IMR-90 (cell line): ENCODE results near the gene CFP. TPM values are rescaled to one million over a fixed set of nuclear protein-coding genes. Genes with fewer than 3 reads are reported as not detected.

Experiments
- ATAC-seq: fragments of 200-7000 bp; cut with Tn5 transposase; 2 replicates; pipeline ENCODE4 v1.9.1; 2020; ENCODE audit warnings: low read depth, mild to moderate bottlenecking, moderate library complexity
- BruUV-seq: library from RNA; stranded (reverse); fragments of 400-500 nt; replicated peaks from 2 replicates; lab custom pipeline; 2021; lab: Mats Ljungman, UMichigan
- CTCF ChIA-PET: fragments of 300-600 bp; formaldehyde crosslinking; extraction: SDS; loops from one replicate; lab custom pipeline; 2021; ENCODE audit warnings: antibody characterized with exemption; lab: Yijun Ruan, JAX
- POLR2A ChIA-PET: fragments of 300-600 bp; sonication (Branson Sonifier 250); formaldehyde crosslinking; loops from one replicate; lab custom pipeline; 2022; ENCODE audit warnings: antibody characterized with exemption; ENCODE audit not compliant: unreplicated experiment; lab: Charles Lee
- DNase-seq: peaks from one replicate; pipeline ENCODE4 v3.0.0; 2013
- H2AFZ ChIP-seq: replicated peaks from 2 replicates; pipeline ENCODE3; 2013; ENCODE audit warnings: low read length, mild to moderate bottlenecking; ENCODE audit not compliant: poor library complexity
- H2AK5ac ChIP-seq: 2 replicates; pipeline ENCODE4 v1.6.1; 2013; ENCODE audit warnings: low read depth, low read length, inconsistent platforms
- H2AK9ac ChIP-seq: replicated peaks from 2 replicates; pipeline ENCODE3; 2013; ENCODE audit warnings: mild to moderate bottlenecking, low read depth, low read length, moderate library complexity; ENCODE audit not compliant: poor library complexity
- H2BK120ac ChIP-seq: 2 replicates; pipeline ENCODE4 v1.6.1; 2013; ENCODE audit warnings: low read depth, low read length, inconsistent platforms
- H2BK15ac ChIP-seq: 3 replicates; pipeline ENCODE4 v1.6.1; 2013; ENCODE audit warnings: low read depth, low read length, inconsistent platforms
- H2BK20ac ChIP-seq: 2 replicates; pipeline ENCODE4 v1.6.1; 2013; ENCODE audit warnings: low read depth, mild to moderate bottlenecking, inconsistent platforms, low read length, moderate library complexity
- H2BK5ac ChIP-seq: 2 replicates; pipeline ENCODE4 v1.6.1; 2013; ENCODE audit warnings: mild to moderate bottlenecking, low read depth, low read length, inconsistent platforms; ENCODE audit not compliant: poor library complexity, severe bottlenecking
- H3K14ac ChIP-seq: replicated peaks from 2 replicates; pipeline ENCODE4 v1.6.1; 2013; ENCODE audit warnings: low read depth, low read length, inconsistent platforms
- H3K18ac ChIP-seq: 2 replicates; pipeline ENCODE4 v1.6.1; 2013; ENCODE audit warnings: low read depth, low read length, control low read depth
- H3K23ac ChIP-seq: 2 replicates; pipeline ENCODE4 v1.6.1; 2013; ENCODE audit warnings: low read depth, low read length, inconsistent platforms
- H3K27ac ChIP-seq: 2 replicates; pipeline ENCODE4 v1.5.1; 2013; ENCODE audit warnings: mild to moderate bottlenecking, control low read depth, low read length; ENCODE audit not compliant: insufficient read depth
- H3K27me3 ChIP-seq: 2 replicates; pipeline ENCODE4 v1.6.1; 2013; ENCODE audit warnings: low read length; ENCODE audit not compliant: control insufficient read depth, insufficient read depth
- H3K36me3 ChIP-seq: 2 replicates; pipeline ENCODE4 v1.6.1; 2013; ENCODE audit warnings: low read length, mixed read lengths; ENCODE audit not compliant: control insufficient read depth, insufficient read depth
- H3K4ac ChIP-seq: 2 replicates; pipeline ENCODE4 v1.6.1; 2013; ENCODE audit warnings: low read depth, low read length, inconsistent platforms
- H3K4me1 ChIP-seq: 2 replicates; pipeline ENCODE4 v1.6.1; 2013; ENCODE audit warnings: low read length, mixed read lengths; ENCODE audit not compliant: control insufficient read depth, insufficient read depth
- H3K4me2 ChIP-seq: 2 replicates; pipeline ENCODE4 v1.6.1; 2013; ENCODE audit warnings: low read depth, mild to moderate bottlenecking, control low read depth, low read length, moderate library complexity
- H3K4me3 ChIP-seq: 2 replicates; pipeline ENCODE4 v1.5.1; 2013; ENCODE audit warnings: low read depth, mild to moderate bottlenecking, control low read depth, low read length, moderate library complexity; ENCODE audit not compliant: insufficient read depth
- H3K56ac ChIP-seq: 2 replicates; pipeline ENCODE4 v1.6.1; 2013; ENCODE audit warnings: low read length, inconsistent platforms; ENCODE audit not compliant: insufficient read depth; ENCODE audit errors: extremely low read depth
- H3K79me1 ChIP-seq, 2 experiments: 2 replicates each; pipeline ENCODE4 v1.6.1; 2013; ENCODE audit warnings: low read length in 2 of 2, inconsistent platforms in 1 of 2, low read depth in 1 of 2
- H3K9ac ChIP-seq: 2 replicates; pipeline ENCODE4 v1.6.1; 2013; ENCODE audit warnings: low read depth, low read length, control low read depth
- H3K9me1 ChIP-seq: 2 replicates; pipeline ENCODE4 v1.6.1; 2013; ENCODE audit warnings: low read length, inconsistent platforms; ENCODE audit not compliant: insufficient read depth
- H3K9me3 ChIP-seq: 2 replicates; pipeline ENCODE4 v1.6.1; 2013; ENCODE audit warnings: low read length; ENCODE audit not compliant: control insufficient read depth, insufficient read depth
- H4K20me1 ChIP-seq: 2 replicates; pipeline ENCODE4 v1.6.1; 2013; ENCODE audit warnings: low read length, inconsistent platforms; ENCODE audit not compliant: insufficient read depth
- H4K5ac ChIP-seq: 2 replicates; pipeline ENCODE4 v1.6.1; 2013; ENCODE audit warnings: mild to moderate bottlenecking, low read depth, low read length, control low read depth
- H4K8ac ChIP-seq, 2 experiments: 2 replicates each; pipeline ENCODE4 v1.6.1; 2013; ENCODE audit warnings: low read depth in 2 of 2, low read length in 2 of 2, control low read depth in 1 of 2, inconsistent platforms in 1 of 2
- H4K91ac ChIP-seq: 2 replicates; pipeline ENCODE4 v1.6.1; 2013; ENCODE audit warnings: low read depth, low read length, inconsistent platforms; ENCODE audit not compliant: insufficient read depth
- CEBPB ChIP-seq: IDR thresholded peaks from 2 replicates; pipeline ENCODE4 v1.6.1; 2012; ENCODE audit warnings: low read depth, low read length, improper control_type of control experiment
- RCOR1 ChIP-seq: IDR thresholded peaks from 2 replicates; pipeline ENCODE4 v1.6.1; 2012; ENCODE audit warnings: mild to moderate bottlenecking, low read length, improper control_type of control experiment; ENCODE audit not compliant: insufficient replicate concordance
- WGBS, 2 experiments: methylation state at CpG; one replicate each; pipeline versions ENCODE4 v1.1.5 to v1.1.7; 2013; ENCODE audit warnings: missing lambda C conversion rate in 2 of 2; ENCODE audit not compliant: insufficient read length in 1 of 2; ENCODE audit errors: extremely low coverage in 2 of 2; 5-methylcytosine and 5-hydroxymethylcytosine counted together
- dilution Hi-C: fragments of 300-500 bp; cut with HindIII; formaldehyde crosslinking; loops from one replicate; pipeline ENCODE4 v1.14.3; 2018; ENCODE audit warnings: low sequenced_read_pairs; ENCODE audit not compliant: unreplicated experiment
- in situ Hi-C: fragments of 300-500 bp; cut with MboI; formaldehyde crosslinking; loops from 3 replicates; pipeline ENCODE4 v1.14.3; 2019; ENCODE audit warnings: low sequenced_read_pairs, inconsistent platforms, mixed read lengths
- intact Hi-C: fragments of 100-400 bp; cut with micrococcal nuclease; formaldehyde crosslinking; loops from 2 replicates; pipeline ENCODE4 v1.10.0; 2022
- polyA plus RNA-seq, 3 experiments: library from polyadenylated mRNA; depleted of rRNA; stranded (reverse); fragments of >200 nt; gene quantifications; 2 replicates each; pipeline ENCODE4 v1.2.3, GENCODE V29; 2012; ENCODE audit warnings: low replicate concordance in 1 of 3
- total RNA-seq: library from RNA; depleted of rRNA; stranded (reverse); fragments of >200 nt; gene quantifications from 2 replicates; pipeline ENCODE4 v1.2.3, GENCODE V29; 2012
- TF ChIP-seq, protein P1 (sequence below): fragments of 150-350 bp; IDR thresholded peaks from 2 replicates; pipeline ENCODE4 v1.6.1; 2016; ENCODE audit warnings: low read depth, mild to moderate bottlenecking, low read length, moderate library complexity, borderline replicate concordance

Gene CFP
- total and polyA plus RNA-seq, 2 of the 4 experiments (the other 2 are of a cell fraction) = under 0.01 to 0.14 TPM

DNA sequence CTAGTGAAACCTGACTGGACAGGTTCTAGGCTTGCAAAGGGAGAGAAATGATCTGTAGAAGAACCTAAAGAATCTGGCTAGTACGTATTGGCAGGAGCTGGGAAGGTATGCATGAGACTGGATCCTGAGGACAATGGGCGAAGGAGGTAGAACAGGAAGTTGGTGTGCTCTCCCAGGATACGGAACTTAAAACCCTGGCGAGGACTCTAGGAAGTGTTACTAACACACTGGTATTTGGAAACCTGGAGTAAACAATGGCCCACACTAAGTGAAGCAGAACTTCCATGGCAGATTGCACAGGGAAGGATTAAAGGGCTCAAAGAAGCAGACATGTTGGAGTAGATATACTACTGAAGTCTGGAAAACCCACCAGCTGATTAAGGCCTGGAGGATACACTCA is 19.2 kb downstream of the CFP start:
- in situ Hi-C loops = no loop called here
- no peaks in the 10 kb centered on the region for H3K9me1 ChIP-seq
- DNase-seq (no peak), ATAC-seq (no peak)
- no peak overlapping the region for H4K5ac ChIP-seq
- no peak overlapping the region for H2BK15ac ChIP-seq
- H3K56ac ChIP-seq = no peak overlapping the region
- dilution Hi-C loops = no loop called here
- H3K4ac ChIP-seq = no peak overlapping the region
- H2AK9ac ChIP-seq = no peak overlapping the region
- H4K8ac ChIP-seq = no peak overlapping the region
- H2AFZ ChIP-seq = no peak overlapping the region
- no peak overlapping the region for H2AK5ac ChIP-seq
- no peaks in the 10 kb centered on the region for H3K4me1 ChIP-seq
- H3K23ac ChIP-seq = no peak overlapping the region
- ChIA-PET CTCF (no interaction called here), POLR2A (no interaction called here)
- peaks cover 3% of the 10 kb centered on the region for H4K20me1 ChIP-seq
- H2BK120ac ChIP-seq = no peak overlapping the region
- H3K27ac ChIP-seq = no peak overlapping the region
- H2BK20ac ChIP-seq = no peak overlapping the region
- 48% methylated on average over 2 of the region's 4 CpGs; no CpG with 5 or more reads in 1 of the 2 experiments for WGBS, 2 experiments
- no peak overlapping the region for H3K18ac ChIP-seq
- no peak overlapping the region for H3K14ac ChIP-seq
- H3K4me3 ChIP-seq = no peak overlapping the region
- H3K9me3 ChIP-seq = no peaks in the 10 kb centered on the region
- H3K36me3 ChIP-seq = no peaks in the 10 kb centered on the region
- H3K79me1 ChIP-seq = no peaks in the 10 kb centered on the region
- BruUV-seq = no TSS peak
- H4K91ac ChIP-seq = no peak overlapping the region
- intact Hi-C loops = no loop called here
- no peak overlapping the region for H3K9ac ChIP-seq
- H3K4me2 ChIP-seq = no peak overlapping the region
- no peak overlapping the region for H2BK5ac ChIP-seq
- TF ChIP-seq RCOR1 (no peak), CEBPB (no peak)
- TF ChIP-seq, protein P1, sequence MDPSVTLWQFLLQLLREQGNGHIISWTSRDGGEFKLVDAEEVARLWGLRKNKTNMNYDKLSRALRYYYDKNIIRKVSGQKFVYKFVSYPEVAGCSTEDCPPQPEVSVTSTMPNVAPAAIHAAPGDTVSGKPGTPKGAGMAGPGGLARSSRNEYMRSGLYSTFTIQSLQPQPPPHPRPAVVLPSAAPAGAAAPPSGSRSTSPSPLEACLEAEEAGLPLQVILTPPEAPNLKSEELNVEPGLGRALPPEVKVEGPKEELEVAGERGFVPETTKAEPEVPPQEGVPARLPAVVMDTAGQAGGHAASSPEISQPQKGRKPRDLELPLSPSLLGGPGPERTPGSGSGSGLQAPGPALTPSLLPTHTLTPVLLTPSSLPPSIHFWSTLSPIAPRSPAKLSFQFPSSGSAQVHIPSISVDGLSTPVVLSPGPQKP = no peak
- H3K27me3 ChIP-seq = peaks cover 5% of the 10 kb centered on the region; the same call in 1 of the 2 replicates
